Stimulated activated CD4-positive, alpha-beta T cell treated with anti-CD3 and anti-CD28 coated beads, TNF-alpha, amount 100 ng/mL, for 4 hours (primary cell): ENCODE measurements around the gene MKLN1.

Source experiments
- DNase-seq, 3 experiments: peaks; one replicate each; pipeline ENCODE4 v3.0.0-alpha.2; 2020; ENCODE audit warnings: low read depth in 3 of 3

Gene MKLN1

GRCh38 chr7:131354390-131354789, 26.7 kb downstream of the MKLN1 start:
- no peak for DNase-seq

DNA sequence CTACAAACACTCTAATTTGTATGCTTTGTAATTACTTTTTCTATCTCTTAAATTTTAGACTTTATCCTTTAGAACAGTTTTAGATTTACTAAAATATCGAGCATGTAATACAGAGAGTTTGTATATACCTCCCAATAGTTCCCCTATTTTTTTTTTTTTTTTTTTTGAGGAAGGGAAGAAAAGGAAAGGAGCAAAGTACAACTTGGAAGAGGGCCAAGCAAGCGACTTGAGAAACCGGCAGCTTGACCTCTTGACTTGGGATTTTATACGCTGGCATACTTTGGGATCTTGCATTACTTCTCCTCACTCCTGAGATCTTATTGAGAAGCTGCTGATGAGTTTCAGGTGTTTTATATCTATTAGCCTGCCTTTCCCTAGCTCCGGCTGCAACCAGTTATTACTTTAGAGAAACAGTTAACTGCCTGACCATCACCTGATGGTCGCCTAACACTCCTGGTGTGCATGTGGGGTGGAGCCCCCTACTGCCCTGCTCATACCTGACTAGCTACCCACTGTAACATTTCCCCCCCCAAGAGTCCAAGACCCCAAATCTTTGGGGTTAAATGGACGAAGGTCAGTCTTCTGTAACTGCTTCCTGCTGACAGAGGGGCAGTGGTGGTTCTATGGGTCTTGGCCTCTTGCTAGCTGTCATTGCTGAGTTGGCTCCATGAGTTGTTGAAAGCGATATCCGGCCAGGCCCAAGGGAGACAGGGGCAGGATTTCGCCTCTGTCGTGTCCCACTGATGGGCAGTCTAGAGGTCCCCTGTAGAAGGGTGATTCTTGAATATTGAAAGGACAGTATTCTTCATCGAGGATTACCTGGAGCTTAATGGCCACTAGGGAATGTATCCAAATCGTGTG, 28.5 kb downstream of the MKLN1 start:
- no peak for DNase-seq

- no peak for DNase-seq
Observed at GRCh38 chr7:131357282-131357880, 29.7 kb downstream of the MKLN1 start.

DNA sequence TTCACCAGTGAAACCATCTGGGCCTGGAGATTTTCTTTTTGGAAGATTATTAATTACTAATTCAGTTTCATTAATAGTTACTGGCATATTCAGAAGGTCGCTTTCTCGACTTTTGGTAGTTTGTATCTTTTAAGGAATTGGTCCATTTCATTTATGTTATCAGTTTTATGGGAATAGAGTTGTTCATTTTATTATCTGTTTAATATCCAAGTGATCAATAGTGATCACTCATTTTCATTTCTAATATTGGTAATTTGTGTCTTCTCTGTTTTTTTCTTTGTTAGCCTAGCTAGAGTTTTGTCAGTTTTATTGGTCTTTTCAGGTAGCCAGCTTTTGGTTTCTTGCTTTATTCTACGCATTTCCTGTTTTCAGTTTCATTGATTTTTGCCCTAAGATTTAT, 31.0 kb downstream of the MKLN1 start:
- DNase-seq = no peak

DNA sequence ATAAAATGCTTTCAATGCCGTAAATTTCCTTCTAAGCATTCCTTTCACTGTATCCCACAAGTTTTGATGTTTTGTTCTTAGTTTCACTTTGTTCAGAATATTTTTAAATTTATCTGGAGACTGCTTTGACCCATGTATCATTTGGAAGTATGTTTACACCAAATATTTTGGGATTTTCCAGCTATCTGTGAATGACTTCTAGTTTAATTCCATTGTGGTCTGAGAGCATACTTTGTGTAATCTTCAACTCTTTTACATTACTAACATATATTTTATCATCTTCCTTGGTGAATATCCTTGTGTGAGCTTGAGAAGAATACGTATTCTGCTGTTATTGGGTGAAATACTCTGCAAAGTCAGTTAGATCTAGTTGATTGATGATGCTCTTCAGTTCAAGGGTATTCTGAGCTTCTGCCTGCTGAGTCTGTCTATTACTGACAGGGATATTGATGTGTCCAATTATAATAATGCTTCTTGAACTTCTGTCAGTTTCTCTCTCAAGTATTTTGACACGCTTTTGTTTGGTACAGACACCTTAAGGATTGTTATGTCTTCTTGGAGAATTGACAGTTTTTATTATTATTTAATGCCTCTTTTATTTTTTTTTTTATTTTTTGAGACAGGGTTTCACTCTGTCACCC, 31.6 kb downstream of the MKLN1 start:
- no peak for DNase-seq

- no peak for DNase-seq
Observed at GRCh38 chr7:131363719-131364118, 36.0 kb downstream of the MKLN1 start.

DNA sequence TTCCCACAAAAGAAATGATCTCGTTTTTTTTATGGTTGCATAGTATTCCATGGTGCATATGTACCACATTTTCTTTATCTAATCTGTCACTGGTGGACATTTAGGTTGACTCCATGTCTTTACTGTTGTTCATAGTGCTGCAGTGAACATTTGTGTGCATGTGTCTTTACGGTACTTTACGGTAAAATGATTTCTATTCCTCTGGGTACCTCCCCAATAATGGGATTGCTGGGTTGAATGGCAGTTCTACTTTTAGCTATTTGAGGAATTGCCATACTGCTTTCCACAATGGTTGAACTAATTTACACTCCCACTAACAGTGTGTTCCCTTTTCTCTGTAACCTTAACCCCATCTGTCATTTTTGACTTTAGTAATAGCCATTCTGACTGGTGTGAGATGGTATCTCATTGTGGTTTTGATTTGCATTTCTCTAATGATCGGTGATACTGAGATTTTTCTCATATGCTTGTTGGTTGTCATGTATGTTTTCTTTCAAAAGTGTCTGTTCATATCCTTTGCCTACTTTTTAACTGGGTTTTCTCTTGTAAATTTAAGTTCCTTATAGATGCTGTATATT, 37.2 kb downstream of the MKLN1 start:
- DNase-seq = no peak

DNA sequence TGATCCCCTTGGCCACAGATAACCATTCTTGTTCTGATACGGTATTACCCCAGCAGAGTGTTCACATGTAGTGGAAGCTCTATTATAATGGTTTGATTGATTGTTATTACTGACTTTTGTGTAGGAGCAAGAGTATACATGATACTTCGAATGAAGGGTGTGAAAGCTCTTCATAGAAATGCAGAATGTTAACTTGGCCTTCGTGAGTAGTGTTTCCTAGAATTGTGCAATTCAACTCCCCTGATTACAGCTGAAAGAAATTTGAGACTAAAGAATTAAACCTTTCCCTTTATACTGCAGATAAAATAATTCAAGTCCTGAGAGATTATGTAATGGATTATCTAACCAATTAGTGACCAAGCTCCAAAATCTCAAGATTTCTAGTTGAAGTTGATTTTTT, 38.2 kb downstream of the MKLN1 start:
- DNase-seq = no peak

DNA sequence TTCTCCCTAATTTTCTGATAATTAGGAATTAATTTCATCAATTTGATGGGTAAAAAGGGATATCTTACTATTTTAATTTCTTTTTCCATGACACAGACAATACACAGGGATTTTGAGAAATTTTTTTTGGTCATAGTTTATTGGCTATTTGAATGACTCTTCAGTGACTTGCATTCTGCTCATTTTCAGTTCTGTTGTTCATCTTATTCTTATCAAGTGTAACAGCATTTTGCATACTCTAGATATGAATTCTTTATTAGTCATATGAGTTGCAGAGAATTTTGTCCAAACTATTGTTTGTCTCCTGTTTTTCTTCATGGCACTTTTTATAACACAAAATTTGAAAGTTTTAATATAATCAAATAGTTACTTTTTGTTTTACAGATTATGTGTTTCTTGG, 41.7 kb downstream of the MKLN1 start:
- no peak for DNase-seq

- no peak for DNase-seq
Observed at GRCh38 chr7:131370523-131370968, 42.9 kb downstream of the MKLN1 start.

- no peak for DNase-seq
Observed at GRCh38 chr7:131371411-131371810, 43.7 kb downstream of the MKLN1 start.

DNA sequence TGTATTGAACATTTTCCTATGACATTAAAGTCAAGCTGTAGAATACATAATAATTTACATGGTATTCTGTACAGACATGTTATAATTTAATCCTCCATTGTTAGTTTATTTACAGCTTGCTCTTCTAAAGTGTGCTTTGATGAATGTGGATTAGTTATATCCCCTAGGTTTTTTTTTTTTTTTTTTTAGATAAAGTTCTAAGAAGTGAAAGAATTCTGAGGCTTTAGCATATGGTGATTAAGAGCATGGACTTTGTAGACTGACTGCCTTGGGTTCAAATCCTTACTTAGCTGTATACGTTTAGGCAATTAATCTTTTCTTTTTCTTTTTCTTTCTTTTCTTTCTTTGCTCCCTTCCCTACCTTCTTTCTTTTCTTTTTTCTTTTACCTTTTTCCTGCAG, 44.9 kb downstream of the MKLN1 start:
- DNase-seq = no peak

- no peak for DNase-seq
Observed at GRCh38 chr7:131374821-131375220, 47.1 kb downstream of the MKLN1 start.

- no peak for DNase-seq
Observed at GRCh38 chr7:131381069-131381838, 53.6 kb downstream of the MKLN1 start.

- DNase-seq = no peak
Observed at GRCh38 chr7:131383417-131384285, 56.0 kb downstream of the MKLN1 start.

DNA sequence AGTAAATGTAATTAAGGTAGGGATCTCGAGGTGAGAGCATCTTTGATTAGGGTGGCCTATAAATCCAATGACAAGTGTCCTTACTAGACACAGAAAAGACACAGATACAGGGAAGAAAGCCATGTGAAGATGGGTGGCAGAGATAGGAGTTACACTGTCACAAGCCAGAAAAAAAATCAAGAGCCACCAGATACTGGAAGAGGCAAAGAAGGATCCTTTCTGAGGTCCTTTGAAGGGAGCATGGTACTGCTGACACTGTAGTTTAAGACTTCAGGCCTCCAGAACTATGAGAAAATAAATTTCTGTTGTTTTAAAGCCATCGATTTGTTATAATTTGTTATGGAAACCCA, 56.6 kb downstream of the MKLN1 start:
- DNase-seq = no peak

DNA sequence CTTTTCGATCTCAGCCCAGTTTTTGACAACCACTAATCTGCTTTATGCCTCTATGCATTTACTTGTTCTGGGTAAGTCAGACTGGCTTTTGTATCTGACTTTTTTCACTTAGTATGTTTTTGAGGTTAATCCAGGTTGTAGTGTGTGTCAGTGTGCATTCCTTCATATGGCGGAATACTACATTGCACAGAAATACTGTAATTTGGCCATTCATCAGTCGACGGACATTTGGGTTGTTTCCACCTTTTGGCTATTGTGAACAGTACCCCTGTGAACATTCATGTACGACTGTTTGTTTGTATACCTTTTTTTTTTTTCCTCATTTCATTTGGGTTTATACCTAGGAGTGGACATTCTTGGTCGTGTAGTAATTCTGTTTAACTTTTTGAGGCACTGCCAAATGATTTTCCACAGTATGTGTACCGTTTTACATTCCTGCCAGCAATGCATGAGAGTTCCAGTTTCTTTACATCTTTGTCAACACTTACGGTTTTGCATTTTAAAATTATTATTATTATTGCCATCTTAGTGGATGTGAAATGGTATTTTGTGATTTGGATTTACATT, 57.4 kb downstream of the MKLN1 start:
- DNase-seq = no peak

GRCh38 chr7:131388126-131388525, 60.5 kb downstream of the MKLN1 start:
- no peak for DNase-seq

DNA sequence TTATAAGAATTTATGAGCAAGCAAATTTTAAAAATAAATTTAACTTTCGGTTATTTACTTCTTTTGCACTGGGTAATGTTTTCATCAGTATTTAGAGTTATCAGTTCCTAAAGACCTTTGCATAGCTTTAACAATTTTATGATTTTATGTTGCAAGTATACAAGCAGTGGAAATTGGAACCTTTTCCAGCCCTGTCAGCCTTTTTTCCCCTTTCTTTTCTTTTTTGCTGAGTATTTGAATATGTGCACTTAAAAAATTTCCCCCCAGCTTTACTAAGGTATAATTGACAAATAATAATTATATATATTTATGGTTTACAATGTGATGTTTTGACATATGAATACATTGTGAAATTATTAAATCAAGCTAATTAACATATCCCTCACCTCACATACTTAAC, 62.6 kb downstream of the MKLN1 start:
- no peak for DNase-seq

GRCh38 chr7:131391145-131391544, 63.5 kb downstream of the MKLN1 start:
- DNase-seq = no peak
